Gastrocnemius medialis (tissue), 4 donors: ENCODE results near the gene TP53I13. TPM values are rescaled to one million over a fixed set of nuclear protein-coding genes. Genes with fewer than 3 reads are reported as not detected.

Experiments used
- ATAC-seq, 2 donors: fragments of 150-250 bp; one replicate each; pipeline ENCODE4 v1.9.1; 2016
- DNase-seq, 2 donors: peaks; one replicate each; pipeline ENCODE4 v3.0.0-alpha.2; 2019
- H3K27ac ChIP-seq, 4 donors: fragments of 200-600 bp; sonication (generic); 1 replicate in 1 of 4; 2 replicates in 3 of 4; pipeline ENCODE4 v1.5.1; 2016 to 2018; ENCODE audit warnings: mild to moderate bottlenecking in 2 of 4, moderate library complexity in 1 of 4
- H3K27me3 ChIP-seq, 3 donors: fragments of 200-600 bp; sonication (generic) in 2 of 3; 1 replicate in 1 of 3; 2 replicates in 2 of 3; pipeline versions ENCODE4 v1.5.1 to v1.6.0; 2016 to 2019; ENCODE audit warnings: mild to moderate bottlenecking in 1 of 3, moderate library complexity in 1 of 3
- H3K36me3 ChIP-seq, 2 donors: fragments of 200-600 bp; sonication (generic) in 1 of 2; one replicate each; pipeline ENCODE4 v1.5.1; 2017 to 2018
- H3K4me1 ChIP-seq, 2 donors: fragments of 200-600 bp; sonication (generic) in 1 of 2; one replicate each; pipeline ENCODE4 v1.5.1; 2016 to 2017; ENCODE audit warnings: mild to moderate bottlenecking in 2 of 2
- H3K4me3 ChIP-seq, 4 donors: fragments of 200-600 bp; sonication (generic) in 3 of 4; 1 replicate in 1 of 4; 2 replicates in 3 of 4; pipeline ENCODE4 v1.5.1; 2016 to 2019; ENCODE audit warnings: mild to moderate bottlenecking in 2 of 4
- H3K9me3 ChIP-seq, 3 donors: fragments of 200-600 bp; sonication (generic) in 2 of 3; 1 replicate in 1 of 3; 2 replicates in 2 of 3; pipeline ENCODE4 v1.5.1; 2016 to 2019
- CTCF ChIP-seq, 5 experiments: fragments of 450-650 bp in 3 of 5; fragments of 200-600 bp in 2 of 5; sonication (generic) in 2 of 5; IDR thresholded peaks in 4 of 5; conservative IDR thresholded peaks in 1 of 5; 1 replicate in 4 of 5; 2 replicates in 1 of 5; pipeline ENCODE4 v1.5.1; 2016 to 2019; ENCODE audit warnings: antibody characterized with exemption in 5 of 5, mild to moderate bottlenecking in 3 of 5, moderate library complexity in 3 of 5
- POLR2A ChIP-seq, 2 donors: fragments of 450-650 bp; IDR thresholded peaks; one replicate each; pipeline ENCODE4 v1.6.1; 2017; ENCODE audit warnings: antibody characterized with exemption in 2 of 2, mild to moderate bottlenecking in 2 of 2, moderate library complexity in 2 of 2
- in situ Hi-C, 4 donors: fragments of 200-750 bp; cut with MboI; loops; one replicate each; pipeline versions ENCODE4 v1.15.0 to v1.8.0; 2017; ENCODE audit warnings: low sequenced_read_pairs in 4 of 4
- intact Hi-C: fragments of 100-400 bp; cut with DNase I; formaldehyde crosslinking; loops from one replicate; pipeline ENCODE4 v1.15.1; 2023; ENCODE audit warnings: low total_unique reads
- total RNA-seq, 4 donors: library from RNA; depleted of rRNA; stranded (reverse); fragments of >200 nt; gene quantifications; one replicate each; pipeline versions ENCODE4 v1.1.0 to v1.2.3, GENCODE V29; 2016

The TP53I13 gene
- total RNA-seq, 4 donors from 2014 or later = 31.0 to 50.2 (median 32.1) TPM

DNA sequence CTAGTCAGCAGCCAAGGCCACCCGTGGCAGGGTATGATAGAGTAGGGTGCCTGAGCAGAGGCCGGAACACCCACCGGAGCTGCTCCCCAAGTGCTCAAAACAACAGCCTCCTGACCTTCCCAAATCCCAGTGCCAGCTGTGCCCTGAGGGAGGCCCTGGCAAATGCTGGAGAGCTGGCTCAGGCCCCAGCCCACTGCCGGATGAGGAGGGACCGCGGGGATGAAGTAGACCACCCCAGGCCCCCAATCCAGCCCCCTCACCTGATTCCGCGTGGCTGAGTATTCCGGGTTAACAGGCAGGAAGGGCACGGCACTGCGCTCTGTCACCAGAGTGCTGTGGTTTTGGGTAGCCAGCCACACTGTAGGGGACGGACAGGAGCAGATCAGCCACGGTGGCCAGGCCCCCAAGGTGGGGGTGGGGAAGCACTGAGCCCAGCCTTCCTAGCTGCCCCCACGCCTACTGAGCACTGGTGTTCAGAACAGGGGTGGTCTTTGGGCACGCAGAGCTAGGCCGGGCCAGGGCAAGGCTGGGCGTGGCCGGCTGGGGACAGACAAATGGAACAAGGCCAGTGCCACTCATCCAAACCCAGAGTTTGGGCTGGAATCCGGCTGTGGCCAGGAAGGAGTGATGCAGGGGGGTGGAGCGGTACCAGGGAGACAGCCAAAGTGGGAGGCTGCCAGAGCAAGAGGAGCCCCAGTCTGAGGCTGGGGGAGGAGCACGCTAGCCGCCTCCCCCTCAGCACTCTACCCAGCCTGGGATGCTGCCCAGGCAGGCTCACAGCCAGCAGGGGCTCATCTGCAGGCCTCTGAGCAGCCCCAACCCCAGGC is 9.1 kb downstream of the TP53I13 start:
- peak in 1 of 2 donors; percentile 14 for DNase-seq
- Histone ChIP-seq H3K27me3 (no peaks in the 10 kb centered on the region), H3K36me3 (peaks cover 0 to 77% of the 10 kb centered on the region in 2 donors), H3K9me3 (no peaks in the 10 kb centered on the region), H3K4me3 (no peak overlapping the region), H3K27ac (no peak overlapping the region), H3K4me1 (peaks cover 3 to 11% of the 10 kb centered on the region in 2 donors)
- TF ChIP-seq CTCF (IDR thresholded peaks at IDR 0.05 in 4 of 5, conservative IDR thresholded peaks at IDR 0.05 in 1 of 5) = no peak
- in situ Hi-C loops = loop anchor here in 2 of 4 donors (10.0 to 25.0 kb wide), 2 partner anchors 207 to 360 kb away; partner anchors contain the start of genes EFCAB5 (in 1 of the 2) and SSH2 (in 1 of the 2)
- ATAC-seq = no peak
- intact Hi-C loops = no loop called here

DNA sequence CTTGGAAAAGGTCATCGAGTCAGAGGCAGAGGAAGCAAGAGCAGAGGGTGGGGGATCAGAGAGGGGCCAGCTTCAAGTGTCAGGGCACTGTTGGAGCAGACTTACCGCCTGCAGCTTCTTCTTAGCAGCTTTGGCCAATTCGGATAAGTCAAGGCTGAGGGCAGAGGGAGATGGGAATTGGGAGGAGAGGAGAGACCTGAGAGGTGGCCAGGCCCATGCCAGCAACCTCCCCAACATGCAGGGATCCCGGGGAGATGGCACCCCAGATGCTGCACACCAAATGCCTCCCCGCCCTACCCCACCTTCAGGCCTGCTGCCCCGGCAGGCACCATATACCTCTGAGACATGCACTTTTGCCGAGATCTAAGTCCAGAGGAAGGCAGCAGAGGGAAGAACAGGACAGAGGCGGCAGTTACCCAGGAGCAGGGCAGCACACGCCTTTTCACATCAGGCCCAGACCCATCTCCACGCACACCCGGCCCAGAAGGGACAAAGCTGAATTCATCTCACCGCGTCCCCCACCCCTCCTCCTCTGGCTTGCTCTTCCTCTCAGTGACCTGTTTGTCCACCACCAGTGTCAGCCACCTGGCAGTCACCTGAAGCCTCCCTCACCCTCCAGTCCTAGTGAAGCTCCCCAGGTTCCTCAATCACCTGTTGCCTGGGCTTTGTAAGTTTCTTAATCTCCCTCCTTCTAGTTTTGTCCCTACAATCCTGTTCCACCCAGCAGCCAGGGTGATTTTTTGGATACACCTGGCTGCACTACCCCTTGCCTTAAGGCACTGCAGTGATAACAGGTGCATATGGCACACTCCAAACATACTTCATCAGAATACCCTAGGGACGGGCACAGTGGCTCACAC is 10.4 kb downstream of the TP53I13 start:
- DNase-seq = no peak

DNA sequence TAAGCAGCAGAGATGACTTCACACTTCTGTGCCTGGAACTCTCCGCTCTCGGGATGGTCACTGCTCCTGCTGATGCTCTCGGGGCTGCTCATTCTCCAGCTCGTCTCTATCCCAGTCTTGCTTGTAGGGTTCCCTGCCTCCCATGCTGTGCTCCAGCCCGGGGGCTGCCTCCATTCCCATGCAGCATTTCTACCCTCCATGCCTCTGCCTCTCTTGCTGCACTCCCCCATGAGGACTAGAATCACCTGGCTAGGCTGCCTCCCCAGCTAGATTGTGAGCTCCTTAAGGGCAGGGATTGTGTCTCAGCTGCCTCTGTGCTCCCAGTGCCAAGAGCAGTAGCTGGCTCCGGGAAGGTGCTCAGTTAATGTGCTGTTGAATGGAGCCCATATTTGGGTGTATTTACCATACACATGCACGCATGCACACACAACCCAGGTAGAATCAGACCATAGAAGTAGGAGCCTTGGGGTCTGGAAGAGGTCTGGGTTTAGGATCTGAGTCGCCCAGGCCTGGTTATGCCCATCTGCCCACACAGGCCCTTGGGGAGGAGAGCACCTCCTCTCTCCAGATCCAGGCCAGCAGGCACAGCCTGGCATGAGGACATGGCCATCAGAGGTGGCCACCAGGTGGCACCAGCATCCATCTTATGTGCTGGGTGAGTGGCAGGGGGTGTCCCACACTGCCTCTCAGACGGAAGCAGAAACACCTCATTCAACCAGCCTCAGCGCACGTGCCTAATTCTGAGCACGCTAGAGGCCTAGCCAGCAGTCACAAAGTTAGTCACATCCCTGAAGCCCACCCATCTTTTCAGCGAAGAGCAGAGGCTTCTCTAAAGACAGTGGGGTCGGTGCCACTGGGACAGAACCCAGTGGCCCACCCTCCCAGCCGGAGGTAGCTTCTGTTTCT is 11.6 kb downstream of the TP53I13 start:
- Histone ChIP-seq H3K27me3 (no peaks in the 10 kb centered on the region), H3K4me3 (no peak overlapping the region), H3K36me3 (peaks cover 0 to 71% of the 10 kb centered on the region in 2 donors), H3K4me1 (peaks cover 23 to 28% of the 10 kb centered on the region in 2 donors), H3K9me3 (no peaks in the 10 kb centered on the region), H3K27ac (peak overlapping the region in 3 of 4 donors; percentile 2 to 53 (median 31))
- TF ChIP-seq CTCF (IDR thresholded peaks at IDR 0.05 in 4 of 5, conservative IDR thresholded peaks at IDR 0.05 in 1 of 5) = peak; percentile 82 to 95 (median 94)
- TF ChIP-seq POLR2A (IDR thresholded peaks at IDR 0.05) = no peak
- in situ Hi-C loops (loop anchor here in 2 of 4 donors (10.0 to 25.0 kb wide), 2 partner anchors 205 to 357 kb away; partner anchors contain the start of genes EFCAB5 (in 1 of the 2) and SSH2 (in 1 of the 2)), intact Hi-C loops (loop anchor here (1.0 to 10.0 kb wide), 6 partner anchors 11 to 513 kb away; partner anchors contain the start of gene SSH2)
- ATAC-seq (peak; percentile 76 to 92), DNase-seq (peak; percentile 62 to 83)

More for the DNA sequence above, 10.4 kb downstream of the TP53I13 start:
- ATAC-seq = no peak
- TF ChIP-seq CTCF (IDR thresholded peaks at IDR 0.05 in 4 of 5, conservative IDR thresholded peaks at IDR 0.05 in 1 of 5) = no peak
- TF ChIP-seq POLR2A (IDR thresholded peaks at IDR 0.05) = no peak
- Histone ChIP-seq H3K36me3 (peaks cover 0 to 82% of the 10 kb centered on the region in 2 donors), H3K4me1 (peaks cover 13 to 15% of the 10 kb centered on the region in 2 donors), H3K27me3 (no peaks in the 10 kb centered on the region), H3K9me3 (no peaks in the 10 kb centered on the region), H3K4me3 (no peak overlapping the region), H3K27ac (no peak overlapping the region)
- intact Hi-C loops = no loop called here
- in situ Hi-C loops = loop anchor here in 2 of 4 donors (10.0 to 25.0 kb wide), 2 partner anchors 206 to 358 kb away; partner anchors contain the start of genes EFCAB5 (in 1 of the 2) and SSH2 (in 1 of the 2)
